Activated CD4-positive, alpha-beta T cell treated with anti-CD3 and anti-CD28 coated beads for 36 hours (primary cell): Measurements from ENCODE around the gene DPYD. TPM values are rescaled to one million over a fixed set of nuclear protein-coding genes. Genes with fewer than 3 reads are reported as not detected.

Experiments
- ATAC-seq: fragments of 200-7000 bp; cut with Tn5 transposase; one replicate; pipeline ENCODE4 v1.10.0; 2021; ENCODE audit warnings: mild to moderate bottlenecking, moderate library complexity
- CTCF ChIA-PET: fragments of 350-600 bp; sonication (Branson Sonifier 250); formaldehyde crosslinking; loops from one replicate; lab custom pipeline; 2021; ENCODE audit warnings: antibody characterized with exemption; lab: Charles Lee
- POLR2A ChIA-PET: fragments of 350-600 bp; sonication (Branson Sonifier 250); formaldehyde crosslinking; loops from one replicate; lab custom pipeline; 2021; ENCODE audit warnings: antibody characterized with exemption, inconsistent platforms; lab: Charles Lee
- DNase-seq: peaks from one replicate; pipeline ENCODE4 v3.0.0-alpha.2; 2020
- H3K27ac Mint-ChIP-seq: one replicate; pipeline ENCODE4 v1.8.0; 2021; ENCODE audit warnings: mixed read lengths
- H3K27me3 Mint-ChIP-seq: one replicate; pipeline ENCODE4 v1.8.0; 2021; ENCODE audit warnings: mixed read lengths
- H3K36me3 Mint-ChIP-seq: one replicate; pipeline ENCODE4 v1.8.0; 2021; ENCODE audit warnings: low read depth, mixed read lengths
- H3K4me1 Mint-ChIP-seq: one replicate; pipeline ENCODE4 v1.8.0; 2021; ENCODE audit warnings: mixed read lengths
- H3K4me3 Mint-ChIP-seq: one replicate; pipeline ENCODE4 v1.8.0; 2021; ENCODE audit warnings: mild to moderate bottlenecking, moderate library complexity, mixed read lengths
- H3K9me3 Mint-ChIP-seq: one replicate; pipeline ENCODE4 v1.8.0; 2021; ENCODE audit warnings: low read depth, mixed read lengths
- intact Hi-C, 2 experiments: fragments of 100-400 bp; cut with DNase I in 1 of 2; cut with micrococcal nuclease in 1 of 2; formaldehyde crosslinking; loops; one replicate each; pipeline versions ENCODE4 v1.14.2 to v1.15.1; 2022 to 2024; cut with DNase I, micrococcal nuclease
- total RNA-seq, 2 experiments: library from RNA; stranded (reverse); gene quantifications; one replicate each; pipeline ENCODE4 v1.2.3, GENCODE V29; 2021

The DPYD gene
- total RNA-seq, 2 experiments from 2014 or later = 6.8 to 7.1 TPM

- no peak overlapping the region for H3K27ac Mint-ChIP-seq
- H3K27me3 Mint-ChIP-seq = no peaks in the 10 kb centered on the region
These were observed 760.0 kb downstream of the DPYD start for GRCh38 chr1:97160818-97161217.

GRCh38 chr1:97159342-97159741 is 761.5 kb downstream of the DPYD start:
- DNase-seq (no peak), ATAC-seq (no peak)
- peaks cover 9% of the 10 kb centered on the region for H3K36me3 Mint-ChIP-seq
- ChIA-PET CTCF (no interaction called here), POLR2A (no interaction called here)
- no peaks in the 10 kb centered on the region for H3K4me1 Mint-ChIP-seq
- intact Hi-C loops = no loop called here
- H3K27me3 Mint-ChIP-seq = no peaks in the 10 kb centered on the region
- H3K4me3 Mint-ChIP-seq = no peak overlapping the region
- H3K9me3 Mint-ChIP-seq = peaks cover 8% of the 10 kb centered on the region
- H3K27ac Mint-ChIP-seq = no peak overlapping the region

More at GRCh38 chr1:97160818-97161217, 760.0 kb downstream of the DPYD start:
- peaks cover 14% of the 10 kb centered on the region for H3K36me3 Mint-ChIP-seq
- H3K4me3 Mint-ChIP-seq = no peak overlapping the region
- no peaks in the 10 kb centered on the region for H3K4me1 Mint-ChIP-seq
- ChIA-PET CTCF (no interaction called here), POLR2A (no interaction called here)
- H3K9me3 Mint-ChIP-seq = peaks cover 11% of the 10 kb centered on the region
- no peak for DNase-seq
- intact Hi-C loops = no loop called here
- ATAC-seq = no peak

- Mint-ChIP-seq H3K9me3 (peaks cover 6% of the 10 kb centered on the region), H3K27me3 (no peaks in the 10 kb centered on the region), H3K4me1 (no peaks in the 10 kb centered on the region), H3K27ac (no peak overlapping the region), H3K4me3 (no peak overlapping the region), H3K36me3 (peaks cover 10% of the 10 kb centered on the region)
- intact Hi-C loops = no loop called here
- DNase-seq (no peak), ATAC-seq (no peak)
- ChIA-PET POLR2A (no interaction called here), CTCF (no interaction called here)
These were observed 762.1 kb downstream of the DPYD start for GRCh38 chr1:97158691-97159096.

GRCh38 chr1:97157991-97158390 is 762.8 kb downstream of the DPYD start:
- no peak for DNase-seq
- CTCF ChIA-PET = no interaction called here
- intact Hi-C loops = no loop called here
- no peak overlapping the region for H3K27ac Mint-ChIP-seq
- H3K4me1 Mint-ChIP-seq = no peaks in the 10 kb centered on the region
- peaks cover 9% of the 10 kb centered on the region for H3K36me3 Mint-ChIP-seq
- peaks cover 3% of the 10 kb centered on the region for H3K9me3 Mint-ChIP-seq
- no peak for ATAC-seq
- no peaks in the 10 kb centered on the region for H3K27me3 Mint-ChIP-seq
- no peak overlapping the region for H3K4me3 Mint-ChIP-seq
- POLR2A ChIA-PET = no interaction called here

- Mint-ChIP-seq H3K27ac (no peak overlapping the region), H3K27me3 (no peaks in the 10 kb centered on the region), H3K4me1 (no peaks in the 10 kb centered on the region), H3K9me3 (no peaks in the 10 kb centered on the region), H3K36me3 (peaks cover 9% of the 10 kb centered on the region), H3K4me3 (no peak overlapping the region)
- DNase-seq (no peak), ATAC-seq (no peak)
- CTCF ChIA-PET = interaction anchor here (0.5 to 2.4 kb wide), 2 partner anchors 13 to 1050 kb away, joined by 3 to 5 read pairs; no protein-coding TSS in a partner anchor
- POLR2A ChIA-PET = no interaction called here
- intact Hi-C loops = no loop called here
These were observed 769.2 kb downstream of the DPYD start for GRCh38 chr1:97151651-97152050.

GRCh38 chr1:97145321-97145956 is 775.4 kb downstream of the DPYD start:
- ATAC-seq (no peak), DNase-seq (no peak)
- intact Hi-C loops = no loop called here
- no peaks in the 10 kb centered on the region for H3K9me3 Mint-ChIP-seq
- H3K27ac Mint-ChIP-seq = no peak overlapping the region
- no peaks in the 10 kb centered on the region for H3K4me1 Mint-ChIP-seq
- no peak overlapping the region for H3K4me3 Mint-ChIP-seq
- CTCF ChIA-PET = no interaction called here
- no peaks in the 10 kb centered on the region for H3K36me3 Mint-ChIP-seq
- H3K27me3 Mint-ChIP-seq = no peaks in the 10 kb centered on the region
- POLR2A ChIA-PET = no interaction called here

GRCh38 chr1:97144527-97144926 is 776.3 kb downstream of the DPYD start:
- H3K27me3 Mint-ChIP-seq = no peaks in the 10 kb centered on the region
- no peaks in the 10 kb centered on the region for H3K9me3 Mint-ChIP-seq
- no peaks in the 10 kb centered on the region for H3K4me1 Mint-ChIP-seq
- CTCF ChIA-PET = interaction anchor here (0.8 kb wide), 1 partner anchor 10 kb away, joined by 3 read pairs; no protein-coding TSS in a partner anchor
- ATAC-seq (no peak), DNase-seq (no peak)
- H3K4me3 Mint-ChIP-seq = no peak overlapping the region
- intact Hi-C loops = no loop called here
- H3K36me3 Mint-ChIP-seq = no peaks in the 10 kb centered on the region
- POLR2A ChIA-PET = no interaction called here
- no peak overlapping the region for H3K27ac Mint-ChIP-seq

GRCh38 chr1:97143236-97143882 is 777.5 kb downstream of the DPYD start:
- Mint-ChIP-seq H3K27ac (no peak overlapping the region), H3K27me3 (no peaks in the 10 kb centered on the region), H3K4me1 (no peaks in the 10 kb centered on the region), H3K36me3 (no peaks in the 10 kb centered on the region), H3K4me3 (no peak overlapping the region), H3K9me3 (no peaks in the 10 kb centered on the region)
- intact Hi-C loops = no loop called here
- no peak for DNase-seq
- ATAC-seq = no peak
- ChIA-PET CTCF (interaction anchor here (0.6 kb wide), 1 partner anchor 1026 kb away, joined by 3 read pairs; no protein-coding TSS in a partner anchor), POLR2A (no interaction called here)

- Mint-ChIP-seq H3K4me3 (no peak overlapping the region), H3K27me3 (no peaks in the 10 kb centered on the region), H3K9me3 (no peaks in the 10 kb centered on the region), H3K4me1 (no peaks in the 10 kb centered on the region), H3K27ac (no peak overlapping the region), H3K36me3 (no peaks in the 10 kb centered on the region)
- DNase-seq = no peak
- CTCF ChIA-PET = no interaction called here
- no peak for ATAC-seq
- intact Hi-C loops = no loop called here
- POLR2A ChIA-PET = no interaction called here
These were observed 780.2 kb downstream of the DPYD start for GRCh38 chr1:97140611-97141010.

GRCh38 chr1:97139512-97139911 is 781.3 kb downstream of the DPYD start:
- H3K36me3 Mint-ChIP-seq = no peaks in the 10 kb centered on the region
- no peak for DNase-seq
- no peaks in the 10 kb centered on the region for H3K9me3 Mint-ChIP-seq
- ChIA-PET POLR2A (no interaction called here), CTCF (interaction anchor here (0.8 to 1.9 kb wide), 3 partner anchors 71 to 912 kb away, joined by 3 to 10 read pairs (median 5); no protein-coding TSS in a partner anchor)
- H3K4me3 Mint-ChIP-seq = no peak overlapping the region
- H3K4me1 Mint-ChIP-seq = no peaks in the 10 kb centered on the region
- H3K27ac Mint-ChIP-seq = no peak overlapping the region
- no peak for ATAC-seq
- no peaks in the 10 kb centered on the region for H3K27me3 Mint-ChIP-seq
- intact Hi-C loops = loop anchor here (2.0 to 5.0 kb wide), 3 partner anchors 683 to 913 kb away; no protein-coding TSS in a partner anchor

GRCh38 chr1:97138515-97139032 is 782.3 kb downstream of the DPYD start:
- no peak for ATAC-seq
- H3K36me3 Mint-ChIP-seq = no peaks in the 10 kb centered on the region
- no peaks in the 10 kb centered on the region for H3K27me3 Mint-ChIP-seq
- intact Hi-C loops = loop anchor here (1.0 to 5.0 kb wide), 4 partner anchors 682 to 914 kb away; no protein-coding TSS in a partner anchor
- H3K4me1 Mint-ChIP-seq = no peaks in the 10 kb centered on the region
- no peak for DNase-seq
- no peak overlapping the region for H3K4me3 Mint-ChIP-seq
- no peaks in the 10 kb centered on the region for H3K9me3 Mint-ChIP-seq
- no peak overlapping the region for H3K27ac Mint-ChIP-seq
- ChIA-PET CTCF (interaction anchor here (0.8 to 1.9 kb wide), 11 partner anchors 9 to 915 kb away, joined by 3 to 10 read pairs (median 4); no protein-coding TSS in a partner anchor), POLR2A (no interaction called here)
